HL-60 (cell line): ENCODE results near the gene ASB14.

Experiments used
- CTCF ChIP-seq: IDR thresholded peaks from one replicate; pipeline ENCODE4 v1.5.1; 2011; ENCODE audit warnings: low read length, control low read depth, inconsistent platforms; ENCODE audit not compliant: insufficient read depth
- GABPA ChIP-seq: IDR thresholded peaks from 2 replicates; pipeline ENCODE4 v1.6.1; 2012; ENCODE audit warnings: low read depth
- POLR2AphosphoS5 ChIP-seq: IDR thresholded peaks from 2 replicates; pipeline ENCODE4 v1.6.1; 2012; ENCODE audit warnings: low read depth

GRCh38 chr3:57275393-57275792, 17.1 kb downstream of the ASB14 start:
- TF ChIP-seq POLR2AphosphoS5 (no peak), CTCF (no peak), GABPA (no peak)
